K562 (cell line): ENCODE measurements around the gene TLX2. TPM values are rescaled to one million over a fixed set of nuclear protein-coding genes. Genes with fewer than 3 reads are reported as not detected.

Experiments
- DDX20 ChIP-seq: fragments of 450-650 bp; IDR thresholded peaks from 2 replicates; pipeline ENCODE4 v1.6.1; 2016; ENCODE audit warnings: missing genetic modification characterization, low read depth, mild to moderate bottlenecking, missing compliant biosample characterization, moderate library complexity
- FOXK1 ChIP-seq: sonication (generic); formaldehyde crosslinking; IDR thresholded peaks from 2 replicates; pipeline ENCODE4 v1.8.0; 2022; ENCODE audit warnings: missing genetic modification reagents, mild to moderate bottlenecking, borderline replicate concordance
- FOXM1 ChIP-seq, 2 experiments: fragments of 450-650 bp in 1 of 2; sonication (generic) in 1 of 2; formaldehyde crosslinking in 1 of 2; IDR thresholded peaks; 2 replicates each; pipeline versions ENCODE4 v1.6.1 to v1.9.0; 2017 to 2022; ENCODE audit warnings: low read depth in 2 of 2, mild to moderate bottlenecking in 2 of 2, missing genetic modification reagents in 1 of 2, moderate library complexity in 1 of 2
- IRF2 ChIP-seq: sonication (generic); formaldehyde crosslinking; IDR thresholded peaks from 2 replicates; pipeline ENCODE4 v1.8.1; 2022; ENCODE audit warnings: mild to moderate bottlenecking, missing genetic modification reagents
- MAFF ChIP-seq: IDR thresholded peaks from 2 replicates; pipeline ENCODE4 v1.6.1; 2012; ENCODE audit warnings: low read length, improper control_type of control experiment
- PHB ChIP-seq: fragments of 250-450 bp; sonication (Bioruptor Pico); IDR thresholded peaks from 2 replicates; pipeline ENCODE4 v1.5.0; 2021
- PHF20 ChIP-seq: fragments of 450-650 bp; IDR thresholded peaks from 2 replicates; pipeline ENCODE4 v1.6.1; 2018; ENCODE audit not compliant: partially characterized antibody
- PTTG1 ChIP-seq: fragments of 450-650 bp; IDR thresholded peaks from 2 replicates; pipeline ENCODE4 v1.6.1; 2016; ENCODE audit warnings: low read depth, mild to moderate bottlenecking, missing genetic modification characterization, missing compliant biosample characterization
- RFX1 ChIP-seq: fragments of 450-650 bp; IDR thresholded peaks from 2 replicates; pipeline ENCODE4 v1.6.1; 2016; ENCODE audit warnings: mild to moderate bottlenecking, moderate library complexity
- ZC3H8 ChIP-seq: fragments of 450-650 bp; IDR thresholded peaks from 2 replicates; pipeline ENCODE4 v1.6.1; 2017
- ZKSCAN8 ChIP-seq: fragments of 200-800 bp; sonication (Bioruptor generic); IDR thresholded peaks from 2 replicates; pipeline ENCODE4 v1.6.1; 2016; ENCODE audit warnings: missing genetic modification characterization, missing compliant biosample characterization
- ZNF239 ChIP-seq: fragments of 250-450 bp; sonication (Bioruptor Pico); IDR thresholded peaks from 2 replicates; pipeline ENCODE4 v1.4.0; 2020; ENCODE audit warnings: mild to moderate bottlenecking
- ZNF318 ChIP-seq, 2 experiments: fragments of 450-650 bp; IDR thresholded peaks; 2 replicates each; pipeline ENCODE4 v1.6.1; 2016; ENCODE audit warnings: mild to moderate bottlenecking in 2 of 2, borderline replicate concordance in 1 of 2, low read depth in 1 of 2, moderate library complexity in 1 of 2
- ZNF655 ChIP-seq: fragments of 250-450 bp; sonication (Bioruptor Pico); IDR thresholded peaks from 2 replicates; pipeline ENCODE4 v1.5.0; 2021
- polyA plus RNA-seq, 8 experiments: library from polyadenylated mRNA; depleted of rRNA in 4 of 8; stranded (reverse) in 5 of 8; unstranded in 3 of 8; fragments of >200 nt; fragmentation: Nextera tagmentation in 2 of 8; fragmentation: Illumina TruSeq in 1 of 8; extraction: Ambion mirVana in 2 of 8; extraction: Trizol in 1 of 8; gene quantifications; 2 replicates each; pipeline versions ENCODE4 v1.2.1 to v1.2.3, GENCODE V29; 2011 to 2014; ENCODE audit warnings: inconsistent platforms in 1 of 8, missing spikeins in 1 of 8
- total RNA-seq, 7 experiments: library from RNA; depleted of rRNA in 6 of 7; stranded (reverse); fragments of >200 nt in 6 of 7; fragmentation: Illumina TruSeq in 2 of 7; extraction: Trizol in 2 of 7; gene quantifications; 2 replicates each; pipeline versions ENCODE4 v1.2.1 to v1.2.3, GENCODE V29; 2011 to 2021; ENCODE audit warnings: low replicate concordance in 1 of 7

Gene TLX2
- total and polyA plus RNA-seq, 9 of the 15 experiments (the other 6 are each of a cell fraction or from before 2014, with no cell fraction given): not detected

GRCh38 chr2:74472086-74472944 lies 41.9 kb upstream of the TLX2 start, which contains the start of gene MRPL53 (continued):
- TF ChIP-seq ZNF318 (IDR thresholded peaks at IDR 0.05; ENCODE audit: borderline replicate concordance in 1 of 2, low read depth in 1 of 2) (no peak), DDX20 (tag) (no peak), PHB (CRISPR knock-in tag) (no peak), PHF20 (peak; percentile 99), FOXK1 (no peak), ZNF239 (CRISPR knock-in tag) (no peak), ZC3H8 (no peak), PTTG1 (tag) (no peak), ZNF655 (CRISPR knock-in tag) (peak; percentile 55; the same call in 1 of the 2 replicates), MAFF (no peak), RFX1 (peak; percentile 72), IRF2 (CRISPR knock-in tag) (no peak), ZKSCAN8 (no peak), FOXM1 (IDR thresholded peaks at IDR 0.05; ENCODE audit: low read depth) (no peak), FOXM1 (CRISPR knock-in tag; IDR thresholded peaks at IDR 0.05; ENCODE audit: low read depth) (peak; percentile 90; the same call in 1 of the 2 replicates)
